Measurements from ENCODE around the gene ACOT6. TPM values are rescaled to one million over a fixed set of nuclear protein-coding genes. Genes with fewer than 3 reads are reported as not detected.
A peak's percentile ranks its signal among the peaks of the same experiment; 100 is the strongest.

ACOT6 gene
- polyA plus RNA-seq, 2 of the 4 experiments (the other 2 are of a cell fraction) = not detected

- FAIRE-seq (no peak), ATAC-seq (no peak), DNase-seq (ENCODE audit: low read depth in 1 of 2, low spot score in 1 of 2) (no peak)
- no peak overlapping the region for H3K4me3 ChIP-seq
- TF ChIP-seq NR3C1 (IDR thresholded peaks at IDR 0.05) (no peak), MYC (IDR thresholded peaks at IDR 0.05; ENCODE audit: borderline replicate concordance, low read length) (no peak), POLR2AphosphoS2 (conservative IDR thresholded peaks at IDR 0.05; ENCODE audit: low read length) (no peak), ZSCAN20 (CRISPR knock-in tag; IDR thresholded peaks at IDR 0.05) (no peak), E2F6 (IDR thresholded peaks at IDR 0.05; ENCODE audit: borderline replicate concordance, low read depth) (no peak)
- H3K4me1 ChIP-seq = peaks cover 15% of the 10 kb centered on the region
- 84% methylated on average over 5 of the region's 5 CpGs for WGBS (ENCODE audit: missing lambda C conversion rate)
- CTCF ChIA-PET = interaction anchor here (0.7 to 4.5 kb wide), 4 partner anchors 21 to 132 kb away, joined by 3 to 23 read pairs (median 4); no protein-coding TSS in a partner anchor
- H3K9me3 ChIP-seq = no peaks in the 10 kb centered on the region
- POLR2A ChIA-PET = interaction anchor here (0.6 kb wide), 1 partner anchor 400 kb away, joined by 3 read pairs; no protein-coding TSS in a partner anchor
- H3K27ac ChIP-seq = no peak overlapping the region
- no peak overlapping the region for H3K4me2 ChIP-seq
These were observed 28.6 kb downstream of the ACOT6 start for GRCh38 chr14:73640796-73641365.

- Histone ChIP-seq H3K9me3 (no peaks in the 10 kb centered on the region), H3K4me3 (peak within 1 kb of the TSS; percentile 70), H3K4me2 (peak within 1 kb of the TSS; percentile 76), H3K4me1 (peaks cover 14% of the 10 kb centered on the region), H3K27ac (peak within 1 kb of the TSS; percentile 81 to 83)
- FAIRE-seq = no peak
- TF ChIP-seq PHF8 (IDR thresholded peaks at IDR 0.05; ENCODE audit: borderline replicate concordance, low read depth) (0 out of 2 replicates have a peak, but pooled peaks have one; percentile 25), EHF (CRISPR knock-in tag; IDR thresholded peaks at IDR 0.05) (no peak), POLR2A (IDR thresholded peaks at IDR 0.05; ENCODE audit: low read length) (peak; percentile 90), E2F6 (IDR thresholded peaks at IDR 0.05; ENCODE audit: borderline replicate concordance, low read depth) (peak; percentile 83; the same call in 1 of the 2 replicates), ELK1 (IDR thresholded peaks at IDR 0.05; ENCODE audit: low read depth, low read length) (no peak), PBX3 (IDR thresholded peaks at IDR 0.05) (no peak), ATOH8 (CRISPR knock-in tag; IDR thresholded peaks at IDR 0.05; ENCODE audit: low read depth) (no peak), MAFK (IDR thresholded peaks at IDR 0.05; ENCODE audit: partially characterized antibody) (no peak), ZSCAN20 (CRISPR knock-in tag; IDR thresholded peaks at IDR 0.05) (no peak), BCL3 (IDR thresholded peaks at IDR 0.05) (peak; percentile 83; the same call in 2 of the 3 replicates), MAX (IDR thresholded peaks at IDR 0.05) (peak; percentile 86), CEBPB (IDR thresholded peaks at IDR 0.05) (0 out of 4 replicates have a peak, but pooled peaks of 1 of the 2 experiments have one; percentile 10), HOXB5 (CRISPR knock-in tag; IDR thresholded peaks at IDR 0.05) (0 out of 2 replicates have a peak, but pooled peaks have one; percentile 21), HMGXB4 (CRISPR knock-in tag; IDR thresholded peaks at IDR 0.05; ENCODE audit: borderline replicate concordance) (no peak), KDM5A (IDR thresholded peaks at IDR 0.05) (0 out of 2 replicates have a peak, but pooled peaks have one; percentile 25), JUN (IDR thresholded peaks at IDR 0.05) (peak; percentile 80 to 87; a peak in 4 of 5 replicates), MAZ (IDR thresholded peaks at IDR 0.05; ENCODE audit: borderline replicate concordance, low read depth, low read length) (0 out of 2 replicates have a peak, but pooled peaks have one; percentile 19), RFX5 (IDR thresholded peaks at IDR 0.05) (peak; percentile 47; the same call in 1 of the 2 replicates), MYC (IDR thresholded peaks at IDR 0.05; ENCODE audit: borderline replicate concordance, low read length) (peak; percentile 32; the same call in 1 of the 2 replicates), HOXA7 (CRISPR knock-in tag; IDR thresholded peaks at IDR 0.05) (no peak)
- CTCF ChIA-PET = interaction anchor here (1.2 to 4.2 kb wide), 5 partner anchors 11 to 113 kb away, joined by 4 to 30 read pairs (median 4); no protein-coding TSS in a partner anchor
- POLR2A ChIA-PET = interaction anchor here (0.8 to 1.7 kb wide), 3 partner anchors 70 to 154 kb away, joined by 3 to 5 read pairs (median 3); partner anchors contain the start of genes ACOT2, PNMA1 and RIOX1
- peak; percentile 89 to 95 for DNase-seq (ENCODE audit: low read depth in 1 of 2, low spot score in 1 of 2)
- under 1% methylated on average over 23 of the region's 43 CpGs for WGBS (ENCODE audit: missing lambda C conversion rate)
- peak; percentile 99 for ATAC-seq
These were observed 32.4 kb downstream of the ACOT6 start, which contains the start of gene DNAL1 for GRCh38 chr14:73644531-73645247. TSS of gene DNAL1 (plus strand) at chr14:73644986. CDS start at chr14:73645040, 54 bp downstream.

Measured in A549 (cell line).